ENCODE measurements around the gene CARD14. TPM values are rescaled to one million over a fixed set of nuclear protein-coding genes. Genes with fewer than 3 reads are reported as not detected.
A peak's percentile ranks its signal among the peaks of the same experiment; 100 is the strongest.

The CARD14 gene
- polyA plus RNA-seq, 3 donors: 0.11 to 0.27 (median 0.16) TPM

DNA sequence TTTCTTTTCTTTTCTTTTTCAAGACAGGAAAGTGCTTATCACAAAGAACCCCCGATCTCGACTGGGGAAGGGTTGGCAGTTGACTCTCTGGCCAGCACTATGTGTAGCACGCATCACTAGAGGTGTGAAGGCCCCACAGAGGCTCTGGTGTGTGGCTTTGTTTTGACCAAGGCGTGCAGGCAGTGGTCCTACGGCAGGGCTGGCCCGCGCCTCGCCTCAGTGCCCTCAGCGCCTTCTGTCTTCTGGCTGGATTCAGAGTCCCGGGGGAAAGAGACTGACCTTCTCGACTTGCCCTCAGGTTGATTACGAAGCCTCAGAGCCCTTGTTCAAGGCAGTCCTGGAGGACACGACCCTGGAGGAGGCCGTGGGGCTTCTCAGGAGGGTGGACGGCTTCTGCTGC, 31.6 kb downstream of the CARD14 start:
- no peak overlapping the region for H3K4me3 ChIP-seq (replicated peaks in 1 of 3; ENCODE audit: low read depth in 2 of 3, low read length in 3 of 3)
- H3K27me3 ChIP-seq (ENCODE audit: control insufficient read depth in 2 of 2, insufficient read depth in 2 of 2, low read length in 2 of 2): no peaks in the 10 kb centered on the region
- H3K27ac ChIP-seq (ENCODE audit: low read depth in 1 of 2, low read length in 2 of 2): no peak overlapping the region

DNA sequence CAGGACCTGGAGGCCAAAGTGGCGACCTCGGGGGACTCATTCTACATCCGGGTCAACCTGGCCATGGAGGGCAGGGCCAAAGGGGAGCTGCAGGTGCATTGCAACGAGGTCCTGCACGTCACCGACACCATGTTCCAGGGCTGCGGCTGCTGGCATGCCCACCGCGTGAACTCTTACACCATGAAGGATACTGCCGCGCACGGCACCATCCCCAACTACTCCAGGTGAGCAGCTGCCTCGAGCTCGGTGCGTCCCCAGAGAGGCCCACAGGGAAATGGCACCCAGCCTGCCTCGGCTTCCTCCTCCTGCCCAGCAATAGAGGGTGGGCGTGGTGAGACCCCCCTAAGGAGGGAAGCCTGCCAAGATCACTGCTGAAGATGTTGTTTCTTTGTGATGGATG, 32.4 kb downstream of the CARD14 start:
- intact Hi-C loops (cut with micrococcal nuclease): no loop called here
- Histone ChIP-seq H3K36me3 (replicated peaks in 1 of 2; ENCODE audit: control insufficient read depth in 1 of 2, insufficient read depth in 2 of 2, low read length in 2 of 2) (peaks cover 0 to 8% of the 10 kb centered on the region in 2 donors), H3K79me2 (ENCODE audit: insufficient read depth, low read length) (no peaks in the 10 kb centered on the region), H3K4me3 (replicated peaks in 1 of 3; ENCODE audit: low read depth in 2 of 3, low read length in 3 of 3) (no peak overlapping the region), H3K9me3 (replicated peaks in 1 of 2; ENCODE audit: control insufficient read depth in 1 of 2, insufficient read depth in 1 of 2, low read length in 2 of 2) (no peaks in the 10 kb centered on the region), H3K4me1 (ENCODE audit: control insufficient read depth in 1 of 2, insufficient read depth in 2 of 2, low read length in 2 of 2) (peaks cover 8 to 13% of the 10 kb centered on the region in 2 donors), H3K27me3 (ENCODE audit: control insufficient read depth in 2 of 2, insufficient read depth in 2 of 2, low read length in 2 of 2) (no peaks in the 10 kb centered on the region), H3K9ac (ENCODE audit: insufficient read depth, low read length, poor library complexity, severe bottlenecking) (no peak overlapping the region), H3K4me2 (replicated peaks; ENCODE audit: extremely low read depth, low read length, poor library complexity, severe bottlenecking) (no peak overlapping the region), H2AFZ (ENCODE audit: insufficient read depth, low read depth, low read length, poor library complexity, severe bottlenecking) (no peak overlapping the region), H3K27ac (ENCODE audit: low read depth in 1 of 2, low read length in 2 of 2) (no peak overlapping the region), H4K20me1 (ENCODE audit: insufficient read depth, low read length) (no peaks in the 10 kb centered on the region)
- WGBS (ENCODE audit: insufficient coverage): 94% methylated on average over 15 of the region's 17 CpGs
- TF ChIP-seq, protein P1, sequence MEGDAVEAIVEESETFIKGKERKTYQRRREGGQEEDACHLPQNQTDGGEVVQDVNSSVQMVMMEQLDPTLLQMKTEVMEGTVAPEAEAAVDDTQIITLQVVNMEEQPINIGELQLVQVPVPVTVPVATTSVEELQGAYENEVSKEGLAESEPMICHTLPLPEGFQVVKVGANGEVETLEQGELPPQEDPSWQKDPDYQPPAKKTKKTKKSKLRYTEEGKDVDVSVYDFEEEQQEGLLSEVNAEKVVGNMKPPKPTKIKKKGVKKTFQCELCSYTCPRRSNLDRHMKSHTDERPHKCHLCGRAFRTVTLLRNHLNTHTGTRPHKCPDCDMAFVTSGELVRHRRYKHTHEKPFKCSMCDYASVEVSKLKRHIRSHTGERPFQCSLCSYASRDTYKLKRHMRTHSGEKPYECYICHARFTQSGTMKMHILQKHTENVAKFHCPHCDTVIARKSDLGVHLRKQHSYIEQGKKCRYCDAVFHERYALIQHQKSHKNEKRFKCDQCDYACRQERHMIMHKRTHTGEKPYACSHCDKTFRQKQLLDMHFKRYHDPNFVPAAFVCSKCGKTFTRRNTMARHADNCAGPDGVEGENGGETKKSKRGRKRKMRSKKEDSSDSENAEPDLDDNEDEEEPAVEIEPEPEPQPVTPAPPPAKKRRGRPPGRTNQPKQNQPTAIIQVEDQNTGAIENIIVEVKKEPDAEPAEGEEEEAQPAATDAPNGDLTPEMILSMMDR (IDR thresholded peaks at IDR 0.05): no peak
- Mint-ChIP-seq H3K27me3 (ENCODE audit: low read depth in 3 of 3) (peaks cover 4 to 20% (median 6%) of the 10 kb centered on the region in 3 donors), H3K9me3 (peaks cover 0 to 2% (median 0%) of the 10 kb centered on the region in 7 donors), H3K4me3 (no peak overlapping the region), H3K36me3 (peaks cover 8 to 27% of the 10 kb centered on the region in 2 donors), H3K27ac (no peak overlapping the region), H3K4me1 (peaks cover 8% of the 10 kb centered on the region)
- DNase-seq: no peak

More for the DNA sequence above, 31.6 kb downstream of the CARD14 start:
- no peak overlapping the region for H3K4me3 Mint-ChIP-seq
- peaks cover 0 to 2% (median 0%) of the 10 kb centered on the region in 7 donors for H3K9me3 Mint-ChIP-seq
- Histone ChIP-seq H2AFZ (ENCODE audit: insufficient read depth, low read depth, low read length, poor library complexity, severe bottlenecking) (no peak overlapping the region), H3K9ac (ENCODE audit: insufficient read depth, low read length, poor library complexity, severe bottlenecking) (no peak overlapping the region), H3K4me2 (replicated peaks; ENCODE audit: extremely low read depth, low read length, poor library complexity, severe bottlenecking) (no peak overlapping the region), H3K79me2 (ENCODE audit: insufficient read depth, low read length) (no peaks in the 10 kb centered on the region), H3K36me3 (replicated peaks in 1 of 2; ENCODE audit: control insufficient read depth in 1 of 2, insufficient read depth in 2 of 2, low read length in 2 of 2) (peaks cover 0 to 8% of the 10 kb centered on the region in 2 donors), H4K20me1 (ENCODE audit: insufficient read depth, low read length) (no peaks in the 10 kb centered on the region), H3K4me1 (ENCODE audit: control insufficient read depth in 1 of 2, insufficient read depth in 2 of 2, low read length in 2 of 2) (peaks cover 3 to 5% of the 10 kb centered on the region in 2 donors), H3K9me3 (replicated peaks in 1 of 2; ENCODE audit: control insufficient read depth in 1 of 2, insufficient read depth in 1 of 2, low read length in 2 of 2) (no peaks in the 10 kb centered on the region)
- TF ChIP-seq, protein P1 (IDR thresholded peaks at IDR 0.05): no peak
- peaks cover 2% of the 10 kb centered on the region for H3K4me1 Mint-ChIP-seq
- H3K27ac Mint-ChIP-seq: peak overlapping the region in 1 of 7 donors; percentile 64
- 96% methylated on average over 14 of the region's 15 CpGs for WGBS (ENCODE audit: insufficient coverage)
- DNase-seq: no peak
- intact Hi-C loops (cut with micrococcal nuclease): no loop called here
- H3K36me3 Mint-ChIP-seq: peaks cover 8 to 25% of the 10 kb centered on the region in 2 donors
- peaks cover 4 to 20% (median 6%) of the 10 kb centered on the region in 3 donors for H3K27me3 Mint-ChIP-seq (ENCODE audit: low read depth in 3 of 3)
